ENCODE data around the gene C17orf113. TPM values are rescaled to one million over a fixed set of nuclear protein-coding genes. Genes with fewer than 3 reads are reported as not detected.

Gene C17orf113
- total RNA-seq, 4 donors from 2014 or later = 0.27 to 1.4 (median 0.58) TPM

DNA sequence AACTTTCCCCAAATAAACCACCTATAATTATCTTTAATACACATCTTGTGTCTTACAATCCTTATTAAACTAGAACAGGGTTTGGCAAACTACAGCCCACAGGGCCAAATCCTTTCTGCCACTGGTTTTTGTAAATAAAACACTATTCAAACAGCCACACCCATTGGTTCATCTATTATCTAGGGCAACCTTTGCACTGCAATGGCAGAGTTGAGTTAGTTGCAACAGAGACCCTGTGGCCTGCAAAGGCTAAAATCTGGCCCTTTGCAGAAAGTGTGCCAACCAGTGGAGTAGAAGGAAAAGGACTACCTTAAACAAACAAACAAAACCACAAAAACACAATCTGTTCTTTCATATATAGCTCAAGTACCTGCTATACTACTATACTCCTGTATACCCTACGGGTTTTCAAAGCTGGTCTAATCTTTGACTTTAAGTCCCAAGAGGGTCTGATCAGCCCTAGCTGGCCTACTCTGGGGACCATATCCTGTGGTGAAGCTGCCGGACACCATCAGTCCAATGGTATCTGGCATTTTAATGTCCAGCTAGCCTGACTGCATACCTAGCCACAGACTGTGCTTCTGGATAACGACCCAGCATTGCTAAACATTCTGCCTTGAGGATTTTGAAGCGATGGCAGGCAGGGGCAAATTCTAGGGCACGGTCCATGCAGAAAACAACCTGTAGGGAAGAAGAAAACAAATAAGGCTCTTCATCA lies 60.5 kb downstream of the C17orf113 start:
- TF ChIP-seq, protein P1, sequence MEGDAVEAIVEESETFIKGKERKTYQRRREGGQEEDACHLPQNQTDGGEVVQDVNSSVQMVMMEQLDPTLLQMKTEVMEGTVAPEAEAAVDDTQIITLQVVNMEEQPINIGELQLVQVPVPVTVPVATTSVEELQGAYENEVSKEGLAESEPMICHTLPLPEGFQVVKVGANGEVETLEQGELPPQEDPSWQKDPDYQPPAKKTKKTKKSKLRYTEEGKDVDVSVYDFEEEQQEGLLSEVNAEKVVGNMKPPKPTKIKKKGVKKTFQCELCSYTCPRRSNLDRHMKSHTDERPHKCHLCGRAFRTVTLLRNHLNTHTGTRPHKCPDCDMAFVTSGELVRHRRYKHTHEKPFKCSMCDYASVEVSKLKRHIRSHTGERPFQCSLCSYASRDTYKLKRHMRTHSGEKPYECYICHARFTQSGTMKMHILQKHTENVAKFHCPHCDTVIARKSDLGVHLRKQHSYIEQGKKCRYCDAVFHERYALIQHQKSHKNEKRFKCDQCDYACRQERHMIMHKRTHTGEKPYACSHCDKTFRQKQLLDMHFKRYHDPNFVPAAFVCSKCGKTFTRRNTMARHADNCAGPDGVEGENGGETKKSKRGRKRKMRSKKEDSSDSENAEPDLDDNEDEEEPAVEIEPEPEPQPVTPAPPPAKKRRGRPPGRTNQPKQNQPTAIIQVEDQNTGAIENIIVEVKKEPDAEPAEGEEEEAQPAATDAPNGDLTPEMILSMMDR (IDR thresholded peaks at IDR 0.05) = no peak
- TF ChIP-seq EP300 (IDR thresholded peaks at IDR 0.05) = no peak
- no peak for TF ChIP-seq POLR2AphosphoS5 (IDR thresholded peaks at IDR 0.05)
- Histone ChIP-seq H3K4me1 (peaks cover 0 to 9% (median 0%) of the 10 kb centered on the region in 3 donors), H3K27ac (no peak overlapping the region), H3K9me3 (no peaks in the 10 kb centered on the region), H3K27me3 (no peaks in the 10 kb centered on the region), H3K36me3 (peaks cover 0 to 100% of the 10 kb centered on the region in 2 donors), H3K4me3 (no peak overlapping the region)
- WGBS, 2 donors (ENCODE audit: low coverage in 1 of 2) = 65 to 87% methylated on average over 2 to 5 of the region's 5 CpGs
- ATAC-seq = no peak

DNA sequence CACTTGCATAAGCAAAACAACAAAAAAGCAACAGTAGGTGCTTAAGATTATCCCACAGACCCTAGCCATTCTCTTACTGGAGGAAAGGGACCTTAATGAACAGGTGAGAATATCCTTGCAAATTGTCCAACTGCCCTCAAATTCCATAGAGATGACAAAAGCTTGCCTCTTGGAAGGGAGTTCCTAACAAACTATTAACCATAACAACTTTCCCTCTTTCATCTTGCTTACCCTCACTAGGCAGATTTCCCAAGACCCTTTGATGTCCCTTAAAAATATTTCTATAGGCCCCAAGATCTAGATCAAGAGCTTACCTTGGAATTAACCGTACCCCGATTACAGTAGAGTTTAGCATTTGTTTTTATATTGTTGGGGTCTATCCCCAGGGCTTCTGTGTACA lies 62.0 kb downstream of the C17orf113 start:
- Histone ChIP-seq H3K27me3 (no peaks in the 10 kb centered on the region), H3K9me3 (no peaks in the 10 kb centered on the region), H3K4me3 (no peak overlapping the region), H3K4me1 (peaks cover 0 to 9% (median 0%) of the 10 kb centered on the region in 3 donors), H3K27ac (no peak overlapping the region), H3K36me3 (peaks cover 0 to 100% of the 10 kb centered on the region in 2 donors)
- ATAC-seq = no peak
- WGBS, 2 donors (ENCODE audit: low coverage in 1 of 2) = 90% methylated on average over 2 of the region's 2 CpGs; no CpG with 5 or more reads in 1 of the 2 donors
- TF ChIP-seq, protein P1 (IDR thresholded peaks at IDR 0.05) = no peak
- TF ChIP-seq POLR2AphosphoS5 (IDR thresholded peaks at IDR 0.05) (no peak), EP300 (IDR thresholded peaks at IDR 0.05) (no peak), POLR2A (IDR thresholded peaks at IDR 0.05) (no peak)

Other genes starting within 250 kb of the C17orf113 start
- gene P3H4, start 238.7 kb downstream of the C17orf113 start, total RNA-seq = 10 to 100 TPM in 3 of 4 donors, 1 to 10 TPM in 1; 8.3 to 20.9 (median 19.1) TPM
- gene FKBP10, start 237.6 kb downstream of the C17orf113 start, total RNA-seq = 10 to 100 TPM; 33.7 to 43.2 (median 38.2) TPM
- gene NT5C3B, start 214.4 kb downstream of the C17orf113 start, total RNA-seq = 10 to 100 TPM; 64.8 to 83.7 (median 71.5) TPM
- 1 to 10 TPM in 2 of 4 donors, under 1 TPM in 2; 0.62 to 2.7 (median 1.4) TPM for gene KLHL10, start 212.8 kb downstream of the C17orf113 start, total RNA-seq
- gene KLHL11, start 185.2 kb downstream of the C17orf113 start, total RNA-seq = 10 to 100 TPM; 17.5 to 32.7 (median 22.7) TPM
- 10 to 100 TPM; 40.8 to 84.0 (median 61.6) TPM for gene ACLY, start 131.7 kb downstream of the C17orf113 start, total RNA-seq
- 1 to 10 TPM in 1 of 4 donors, under 1 TPM in 3; 0.19 to 2.2 (median 0.60) TPM for gene ODAD4, start 120.0 kb downstream of the C17orf113 start, total RNA-seq
- 10 to 100 TPM; 56.7 to 97.9 (median 64.7) TPM for gene CNP, start 83.8 kb downstream of the C17orf113 start, total RNA-seq
- gene DNAJC7, start 33.2 kb downstream of the C17orf113 start, total RNA-seq = 10 to 100 TPM; 41.9 to 59.6 (median 54.4) TPM
- 10 to 100 TPM; 40.1 to 72.3 (median 52.8) TPM for gene NKIRAS2, start 30.5 kb downstream of the C17orf113 start, total RNA-seq
- gene ZNF385C, start 47.9 kb upstream of the C17orf113 start, total RNA-seq = not detected
- 10 to 100 TPM; 11.3 to 21.3 (median 13.9) TPM for gene DHX58, start 62.1 kb upstream of the C17orf113 start, total RNA-seq
- gene KAT2A, start 70.8 kb upstream of the C17orf113 start, total RNA-seq = 10 to 100 TPM; 10.3 to 51.2 (median 19.3) TPM
- gene HSPB9, start 72.2 kb upstream of the C17orf113 start, total RNA-seq = not detected
- 100 to 1,000 TPM in 3 of 4 donors, 10 to 100 TPM in 1; 91.7 to 122 (median 108) TPM for gene RAB5C, start 104.4 kb upstream of the C17orf113 start, total RNA-seq
- gene KCNH4, start 130.5 kb upstream of the C17orf113 start, total RNA-seq = under 1 TPM in 3 of 4 donors, not detected in 1; 0.16 to 0.27 (median 0.17) TPM
- not detected for gene HCRT, start 134.9 kb upstream of the C17orf113 start, total RNA-seq
- gene GHDC, start 143.9 kb upstream of the C17orf113 start, total RNA-seq = 10 to 100 TPM; 18.8 to 30.8 (median 21.8) TPM
- gene STAT5B, start 225.8 kb upstream of the C17orf113 start, total RNA-seq = 10 to 100 TPM; 73.3 to 98.3 (median 95.6) TPM
- gene STAT5A, start 237.9 kb upstream of the C17orf113 start, total RNA-seq = 10 to 100 TPM; 61.8 to 80.8 (median 71.4) TPM